ENCODE results near the gene CHRM2.

DNA sequence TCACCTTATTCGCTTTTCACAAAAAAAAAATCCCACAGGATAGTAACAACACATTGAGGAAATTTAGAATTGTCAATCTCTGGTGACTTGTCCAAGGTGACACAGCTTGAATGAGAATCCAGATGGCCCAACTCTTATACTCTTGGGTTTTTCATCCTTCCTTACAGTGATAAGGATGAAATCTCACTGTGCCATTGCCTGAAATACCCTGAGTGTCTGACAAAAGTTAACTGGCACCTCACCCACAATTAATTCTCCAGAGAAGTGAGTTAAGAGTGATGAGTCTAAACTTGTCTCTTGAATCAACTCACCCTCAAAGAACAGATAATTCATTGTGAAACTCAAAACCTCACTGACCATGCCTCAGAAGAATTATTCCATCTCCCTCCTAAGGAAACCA is 18.9 kb downstream of the CHRM2 start:
- TF ChIP-seq EZH2 (IDR thresholded peaks at IDR 0.05) (no peak), POLR2AphosphoS5 (IDR thresholded peaks at IDR 0.05; ENCODE audit: borderline replicate concordance, low read depth, low read length) (no peak), FOXP2 (optimal IDR thresholded peaks at IDR 0.05; ENCODE audit: control extremely low read depth, extremely low read length, insufficient read depth) (no peak)
